ENCODE results near the gene OSCAR. TPM values are rescaled to one million over a fixed set of nuclear protein-coding genes. Genes with fewer than 3 reads are reported as not detected.

The OSCAR gene
- total and polyA plus RNA-seq, 2 of the 13 experiments (the other 11 are each of a cell fraction or from before 2014, with no cell fraction given), result 1.9 TPM; not detected in 1

DNA sequence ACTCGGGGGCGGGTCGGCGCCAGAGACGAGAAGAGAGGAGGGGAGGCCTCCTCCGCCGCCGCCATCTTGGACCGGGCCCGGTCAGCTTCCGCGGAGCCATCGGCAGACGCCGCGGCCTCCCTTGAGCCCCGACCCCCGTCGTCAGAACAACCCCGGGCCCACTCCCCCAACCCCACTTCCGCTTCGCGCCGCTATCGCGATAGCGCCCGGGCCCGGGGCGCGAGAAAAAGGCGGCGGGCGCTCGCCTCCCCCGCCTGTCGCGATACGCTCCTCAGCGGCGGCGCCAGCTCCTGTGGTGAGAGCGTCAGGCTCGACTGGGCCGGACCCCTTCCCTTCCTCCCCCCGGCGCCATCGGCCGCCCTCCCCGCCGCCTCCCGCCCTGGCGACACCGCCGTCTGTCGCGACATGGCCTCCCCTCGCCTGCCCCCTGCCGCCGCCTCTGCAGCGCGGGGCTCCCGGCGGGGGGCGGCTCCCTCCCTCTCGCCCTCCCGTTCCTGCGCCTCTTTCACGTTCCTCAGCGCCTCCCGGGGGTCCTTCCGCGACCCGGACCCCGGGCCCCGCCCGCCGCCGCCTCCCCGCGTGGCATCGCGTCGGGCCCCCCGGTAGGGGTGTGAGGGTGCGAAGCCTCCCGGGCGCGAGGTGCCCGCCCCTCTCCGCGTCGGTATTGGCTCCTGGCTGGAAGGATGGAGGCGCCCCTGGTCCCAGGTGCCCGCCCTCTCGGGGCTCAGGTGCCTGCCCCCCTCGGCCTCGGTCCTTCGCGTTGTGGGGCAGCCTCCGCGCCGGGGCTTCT lies 37.3 kb upstream of the OSCAR start, which contains the start of gene CNOT3 (continued):
- TF ChIP-seq KMT2A (CRISPR knock-in tag; IDR thresholded peaks at IDR 0.05) (peak; percentile 39; the same call in 1 of the 2 replicates), PHF20 (CRISPR knock-in tag; IDR thresholded peaks at IDR 0.05) (peak; percentile 18; the same call in 1 of the 2 replicates), ZNF564 (CRISPR knock-in tag; IDR thresholded peaks at IDR 0.05) (no peak), EEA1 (CRISPR knock-in tag; IDR thresholded peaks at IDR 0.05; ENCODE audit: borderline replicate concordance) (no peak; the same call in 1 of the 2 replicates), KLF15 (CRISPR knock-in tag; IDR thresholded peaks at IDR 0.05; ENCODE audit: borderline replicate concordance) (no peak; the same call in 1 of the 2 replicates), ZNF263 (CRISPR knock-in tag; IDR thresholded peaks at IDR 0.05) (0 out of 2 replicates have a peak, but pooled peaks have one; percentile 20), MTF1 (CRISPR knock-in tag; IDR thresholded peaks at IDR 0.05) (no peak), ZNF350 (CRISPR knock-in tag; IDR thresholded peaks at IDR 0.05; ENCODE audit: borderline replicate concordance, low read depth) (no peak), MEIS2 (CRISPR knock-in tag; IDR thresholded peaks at IDR 0.05) (peak; percentile 46; the same call in 1 of the 2 replicates), BORCS8-MEF2B (CRISPR knock-in tag; IDR thresholded peaks at IDR 0.05) (peak; percentile 65), EED (CRISPR knock-in tag; IDR thresholded peaks at IDR 0.05) (peak; percentile 71; the same call in 1 of the 2 replicates), KLF6 (CRISPR knock-in tag; IDR thresholded peaks at IDR 0.05) (no peak), RXRB (CRISPR knock-in tag; IDR thresholded peaks at IDR 0.05; ENCODE audit: borderline replicate concordance) (no peak), ZNF383 (CRISPR knock-in tag; IDR thresholded peaks at IDR 0.05; ENCODE audit: borderline replicate concordance) (no peak), AGO2 (optimal IDR thresholded peaks at IDR 0.05; ENCODE audit: low read depth, low read length) (peak; percentile 60), JUNB (CRISPR knock-in tag; IDR thresholded peaks at IDR 0.05; ENCODE audit: borderline replicate concordance) (no peak)
- TF ChIP-seq, protein P1, sequence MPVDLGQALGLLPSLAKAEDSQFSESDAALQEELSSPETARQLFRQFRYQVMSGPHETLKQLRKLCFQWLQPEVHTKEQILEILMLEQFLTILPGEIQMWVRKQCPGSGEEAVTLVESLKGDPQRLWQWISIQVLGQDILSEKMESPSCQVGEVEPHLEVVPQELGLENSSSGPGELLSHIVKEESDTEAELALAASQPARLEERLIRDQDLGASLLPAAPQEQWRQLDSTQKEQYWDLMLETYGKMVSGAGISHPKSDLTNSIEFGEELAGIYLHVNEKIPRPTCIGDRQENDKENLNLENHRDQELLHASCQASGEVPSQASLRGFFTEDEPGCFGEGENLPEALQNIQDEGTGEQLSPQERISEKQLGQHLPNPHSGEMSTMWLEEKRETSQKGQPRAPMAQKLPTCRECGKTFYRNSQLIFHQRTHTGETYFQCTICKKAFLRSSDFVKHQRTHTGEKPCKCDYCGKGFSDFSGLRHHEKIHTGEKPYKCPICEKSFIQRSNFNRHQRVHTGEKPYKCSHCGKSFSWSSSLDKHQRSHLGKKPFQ (CRISPR knock-in tag; IDR thresholded peaks at IDR 0.05; ENCODE audit: insufficient replicate concordance), result no peak
- TF ChIP-seq, protein P2, sequence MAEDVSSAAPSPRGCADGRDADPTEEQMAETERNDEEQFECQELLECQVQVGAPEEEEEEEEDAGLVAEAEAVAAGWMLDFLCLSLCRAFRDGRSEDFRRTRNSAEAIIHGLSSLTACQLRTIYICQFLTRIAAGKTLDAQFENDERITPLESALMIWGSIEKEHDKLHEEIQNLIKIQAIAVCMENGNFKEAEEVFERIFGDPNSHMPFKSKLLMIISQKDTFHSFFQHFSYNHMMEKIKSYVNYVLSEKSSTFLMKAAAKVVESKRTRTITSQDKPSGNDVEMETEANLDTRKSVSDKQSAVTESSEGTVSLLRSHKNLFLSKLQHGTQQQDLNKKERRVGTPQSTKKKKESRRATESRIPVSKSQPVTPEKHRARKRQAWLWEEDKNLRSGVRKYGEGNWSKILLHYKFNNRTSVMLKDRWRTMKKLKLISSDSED (CRISPR knock-in tag; IDR thresholded peaks at IDR 0.05), result peak; percentile 29; the same call in 1 of the 2 replicates
- TF ChIP-seq, protein P3, sequence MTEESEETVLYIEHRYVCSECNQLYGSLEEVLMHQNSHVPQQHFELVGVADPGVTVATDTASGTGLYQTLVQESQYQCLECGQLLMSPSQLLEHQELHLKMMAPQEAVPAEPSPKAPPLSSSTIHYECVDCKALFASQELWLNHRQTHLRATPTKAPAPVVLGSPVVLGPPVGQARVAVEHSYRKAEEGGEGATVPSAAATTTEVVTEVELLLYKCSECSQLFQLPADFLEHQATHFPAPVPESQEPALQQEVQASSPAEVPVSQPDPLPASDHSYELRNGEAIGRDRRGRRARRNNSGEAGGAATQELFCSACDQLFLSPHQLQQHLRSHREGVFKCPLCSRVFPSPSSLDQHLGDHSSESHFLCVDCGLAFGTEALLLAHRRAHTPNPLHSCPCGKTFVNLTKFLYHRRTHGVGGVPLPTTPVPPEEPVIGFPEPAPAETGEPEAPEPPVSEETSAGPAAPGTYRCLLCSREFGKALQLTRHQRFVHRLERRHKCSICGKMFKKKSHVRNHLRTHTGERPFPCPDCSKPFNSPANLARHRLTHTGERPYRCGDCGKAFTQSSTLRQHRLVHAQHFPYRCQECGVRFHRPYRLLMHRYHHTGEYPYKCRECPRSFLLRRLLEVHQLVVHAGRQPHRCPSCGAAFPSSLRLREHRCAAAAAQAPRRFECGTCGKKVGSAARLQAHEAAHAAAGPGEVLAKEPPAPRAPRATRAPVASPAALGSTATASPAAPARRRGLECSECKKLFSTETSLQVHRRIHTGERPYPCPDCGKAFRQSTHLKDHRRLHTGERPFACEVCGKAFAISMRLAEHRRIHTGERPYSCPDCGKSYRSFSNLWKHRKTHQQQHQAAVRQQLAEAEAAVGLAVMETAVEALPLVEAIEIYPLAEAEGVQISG (CRISPR knock-in tag; IDR thresholded peaks at IDR 0.05), result peak; percentile 22; the same call in 1 of the 2 replicates
- TF ChIP-seq, protein P4, sequence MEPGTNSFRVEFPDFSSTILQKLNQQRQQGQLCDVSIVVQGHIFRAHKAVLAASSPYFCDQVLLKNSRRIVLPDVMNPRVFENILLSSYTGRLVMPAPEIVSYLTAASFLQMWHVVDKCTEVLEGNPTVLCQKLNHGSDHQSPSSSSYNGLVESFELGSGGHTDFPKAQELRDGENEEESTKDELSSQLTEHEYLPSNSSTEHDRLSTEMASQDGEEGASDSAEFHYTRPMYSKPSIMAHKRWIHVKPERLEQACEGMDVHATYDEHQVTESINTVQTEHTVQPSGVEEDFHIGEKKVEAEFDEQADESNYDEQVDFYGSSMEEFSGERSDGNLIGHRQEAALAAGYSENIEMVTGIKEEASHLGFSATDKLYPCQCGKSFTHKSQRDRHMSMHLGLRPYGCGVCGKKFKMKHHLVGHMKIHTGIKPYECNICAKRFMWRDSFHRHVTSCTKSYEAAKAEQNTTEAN (CRISPR knock-in tag; conservative IDR thresholded peaks at IDR 0.05), result peak; percentile 30; the same call in 1 of the 2 replicates
- TF ChIP-seq, protein P5, sequence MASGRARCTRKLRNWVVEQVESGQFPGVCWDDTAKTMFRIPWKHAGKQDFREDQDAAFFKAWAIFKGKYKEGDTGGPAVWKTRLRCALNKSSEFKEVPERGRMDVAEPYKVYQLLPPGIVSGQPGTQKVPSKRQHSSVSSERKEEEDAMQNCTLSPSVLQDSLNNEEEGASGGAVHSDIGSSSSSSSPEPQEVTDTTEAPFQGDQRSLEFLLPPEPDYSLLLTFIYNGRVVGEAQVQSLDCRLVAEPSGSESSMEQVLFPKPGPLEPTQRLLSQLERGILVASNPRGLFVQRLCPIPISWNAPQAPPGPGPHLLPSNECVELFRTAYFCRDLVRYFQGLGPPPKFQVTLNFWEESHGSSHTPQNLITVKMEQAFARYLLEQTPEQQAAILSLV (CRISPR knock-in tag; IDR thresholded peaks at IDR 0.05; ENCODE audit: borderline replicate concordance), result no peak
